COLO668 (cell line): Measurements from ENCODE around the gene SV2C.
"Not testable (repeated sequence)": the region's sequence is repeated elsewhere in the genome, so short reads cannot be mapped to it uniquely, and the experiment has no call there.

Experiments
- DNase-seq: peaks from one replicate; lab custom pipeline; 2025; ENCODE audit not compliant: unreplicated experiment; lab: John Stamatoyannopoulos, UW

The SV2C gene

DNA sequence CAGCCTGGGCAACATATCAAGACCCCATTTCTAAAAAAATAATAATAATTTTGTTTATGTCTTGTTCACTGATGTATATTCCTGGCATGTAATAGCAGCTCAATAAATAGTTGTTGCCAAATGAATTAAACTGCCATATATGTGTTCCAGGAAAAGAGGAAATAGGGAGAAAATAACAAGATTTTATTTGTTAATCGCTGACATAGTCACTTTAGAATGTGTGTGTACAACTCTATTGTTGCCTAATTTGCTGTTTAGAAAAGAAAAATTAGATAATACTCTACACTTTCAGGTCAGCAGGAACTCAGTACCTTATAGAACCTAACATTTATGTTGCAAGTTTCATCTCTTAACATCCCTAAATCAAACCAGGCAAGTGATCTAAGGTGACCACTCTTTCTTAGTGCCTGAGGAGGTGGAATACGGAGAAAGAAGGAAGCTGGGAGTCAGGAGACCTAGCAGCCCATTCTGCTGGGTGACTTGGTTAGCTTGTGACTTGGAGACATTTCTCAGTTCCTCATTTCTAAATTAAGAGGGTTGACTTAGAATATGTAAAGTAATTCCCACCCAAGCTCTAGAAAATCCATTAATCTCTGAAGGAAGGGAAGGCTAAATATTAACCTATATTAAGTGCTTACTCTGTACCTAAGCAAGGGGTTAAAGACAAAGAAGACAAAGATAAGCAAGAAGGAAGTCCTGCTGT, 209.6 kb downstream of the SV2C start:
- no peak for DNase-seq

DNA sequence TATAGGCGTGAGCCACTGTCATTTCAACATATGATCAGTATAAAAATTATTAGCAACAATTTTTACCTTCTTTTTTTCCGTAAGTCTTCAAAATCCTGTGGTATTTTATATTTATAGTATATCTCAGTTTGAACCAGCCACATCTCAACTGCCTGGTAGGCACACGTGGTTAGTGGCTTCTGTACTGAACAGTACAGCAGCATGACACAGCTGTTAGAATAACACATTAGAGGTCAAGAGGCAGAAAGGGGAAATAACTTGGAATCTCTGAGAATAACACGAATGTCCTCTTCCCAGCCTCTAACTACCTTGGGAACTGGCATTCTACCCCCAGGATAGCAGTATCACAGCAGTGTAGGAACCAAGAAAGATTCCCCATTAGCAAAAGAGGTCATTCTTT, 211.4 kb downstream of the SV2C start:
- no peak for DNase-seq

- DNase-seq, result no peak
These were observed 215.7 kb downstream of the SV2C start for GRCh38 chr5:76298852-76299251.

- DNase-seq, result no peak
These were observed 216.4 kb downstream of the SV2C start for GRCh38 chr5:76299592-76299991.

- not testable (repeated sequence) for DNase-seq
These were observed 218.7 kb downstream of the SV2C start for GRCh38 chr5:76301932-76302331.

DNA sequence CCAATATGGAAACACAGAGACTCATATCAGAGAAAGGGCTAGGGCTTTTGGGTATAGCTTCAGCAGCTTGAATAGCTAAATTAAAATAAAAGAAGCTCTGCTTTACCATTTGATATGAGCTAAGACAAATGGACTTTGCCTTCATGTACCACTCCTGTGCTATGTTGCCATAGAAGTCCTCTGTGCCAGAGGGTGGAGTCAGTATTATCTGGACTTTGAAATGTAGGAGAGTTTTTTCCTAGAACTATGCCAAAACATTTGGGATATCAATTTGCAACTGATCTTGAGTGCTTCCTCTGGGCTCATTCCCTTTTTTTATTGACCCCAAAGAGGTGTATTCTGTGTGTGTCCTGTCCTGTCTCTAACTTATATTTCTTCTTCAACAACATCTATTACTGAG, 219.5 kb downstream of the SV2C start:
- DNase-seq, result not testable (repeated sequence)

DNA sequence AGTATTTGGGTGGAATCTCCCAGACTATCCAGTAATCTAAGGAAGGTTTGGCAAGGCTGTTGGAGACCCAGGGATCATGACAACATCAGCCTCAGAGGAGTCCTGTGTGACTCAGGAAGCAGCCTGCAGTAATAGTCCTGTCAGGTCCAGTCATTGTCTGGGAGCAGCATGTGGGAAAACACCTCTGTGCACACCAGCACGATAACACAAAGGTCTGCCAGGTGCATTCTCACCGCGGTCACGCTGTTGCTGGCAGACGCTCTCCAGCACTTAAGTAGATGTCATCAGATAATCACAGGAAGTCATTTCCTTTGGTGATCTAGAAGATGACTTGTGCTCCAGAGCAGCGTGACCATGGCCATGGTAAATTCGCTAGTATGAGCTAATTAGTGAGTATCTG, 220.7 kb downstream of the SV2C start:
- DNase-seq, result peak; percentile 5

DNA sequence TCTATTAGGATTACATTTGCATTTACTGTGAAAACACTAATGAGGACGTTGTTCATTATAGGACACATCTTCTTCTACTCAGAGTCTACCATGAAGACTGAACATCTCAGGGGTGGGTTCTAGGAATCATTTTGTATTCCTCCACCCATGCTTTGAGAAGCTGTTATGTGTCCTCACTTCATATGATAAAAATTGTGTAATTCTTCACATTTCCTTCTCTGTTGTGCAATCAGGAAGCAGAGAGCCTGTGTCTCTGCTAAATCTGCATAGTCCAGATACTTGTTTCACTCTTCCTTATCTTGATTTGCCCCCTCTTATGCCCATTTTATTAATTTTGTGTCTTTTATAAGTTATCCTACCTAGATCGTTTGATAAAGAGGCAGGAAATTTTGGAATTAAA, 222.1 kb downstream of the SV2C start:
- no peak for DNase-seq

- DNase-seq, result no peak
These were observed 222.6 kb downstream of the SV2C start for GRCh38 chr5:76305775-76306174.

- no peak for DNase-seq
These were observed 227.0 kb downstream of the SV2C start for GRCh38 chr5:76310208-76310607.

GRCh38 chr5:76312783-76313182, 229.6 kb downstream of the SV2C start:
- no peak for DNase-seq

DNA sequence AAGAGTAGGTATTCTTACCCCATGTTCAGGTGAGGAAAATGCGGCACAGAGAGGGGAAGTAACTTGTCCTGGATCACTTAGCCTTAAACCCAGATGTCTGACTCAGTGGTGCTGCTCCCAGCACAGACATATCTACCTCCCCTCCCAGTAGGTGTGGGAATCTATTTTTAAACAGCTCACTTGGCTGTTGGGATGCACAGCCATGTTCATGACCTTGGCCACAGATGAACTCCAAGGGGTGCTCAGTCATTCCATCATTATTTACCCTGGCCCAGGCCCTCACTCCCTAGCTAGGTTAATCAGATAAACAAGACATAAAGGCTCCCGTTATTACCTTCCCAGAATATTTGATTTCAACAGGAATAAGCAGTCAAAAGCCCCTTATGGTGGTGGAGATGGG, 231.5 kb downstream of the SV2C start:
- DNase-seq, result no peak

DNA sequence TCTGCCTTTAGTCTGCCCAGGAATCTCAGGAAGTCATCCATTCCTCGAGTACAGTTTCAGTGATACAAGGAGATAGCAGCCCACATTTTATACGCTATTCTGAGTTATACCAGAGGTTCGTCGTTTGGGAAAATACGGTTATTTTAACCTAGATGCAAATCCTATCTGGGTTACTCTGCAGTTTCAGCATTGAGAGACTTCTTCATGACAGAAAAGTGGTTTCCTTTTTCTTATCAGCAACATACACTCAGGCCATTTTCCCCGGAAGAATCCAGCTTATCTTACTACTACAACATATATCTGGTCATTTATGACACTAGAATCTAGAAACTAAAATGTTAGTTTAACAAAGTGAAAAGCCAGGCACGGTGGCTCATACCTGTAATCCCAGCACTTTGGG, 236.5 kb downstream of the SV2C start:
- DNase-seq, result no peak

GRCh38 chr5:76323494-76323893, 240.3 kb downstream of the SV2C start:
- not testable (repeated sequence) for DNase-seq

- DNase-seq, result no peak
These were observed 242.1 kb downstream of the SV2C start for GRCh38 chr5:76325326-76325725.

- no peak for DNase-seq
These were observed 242.8 kb downstream of the SV2C start for GRCh38 chr5:76325876-76326491.

DNA sequence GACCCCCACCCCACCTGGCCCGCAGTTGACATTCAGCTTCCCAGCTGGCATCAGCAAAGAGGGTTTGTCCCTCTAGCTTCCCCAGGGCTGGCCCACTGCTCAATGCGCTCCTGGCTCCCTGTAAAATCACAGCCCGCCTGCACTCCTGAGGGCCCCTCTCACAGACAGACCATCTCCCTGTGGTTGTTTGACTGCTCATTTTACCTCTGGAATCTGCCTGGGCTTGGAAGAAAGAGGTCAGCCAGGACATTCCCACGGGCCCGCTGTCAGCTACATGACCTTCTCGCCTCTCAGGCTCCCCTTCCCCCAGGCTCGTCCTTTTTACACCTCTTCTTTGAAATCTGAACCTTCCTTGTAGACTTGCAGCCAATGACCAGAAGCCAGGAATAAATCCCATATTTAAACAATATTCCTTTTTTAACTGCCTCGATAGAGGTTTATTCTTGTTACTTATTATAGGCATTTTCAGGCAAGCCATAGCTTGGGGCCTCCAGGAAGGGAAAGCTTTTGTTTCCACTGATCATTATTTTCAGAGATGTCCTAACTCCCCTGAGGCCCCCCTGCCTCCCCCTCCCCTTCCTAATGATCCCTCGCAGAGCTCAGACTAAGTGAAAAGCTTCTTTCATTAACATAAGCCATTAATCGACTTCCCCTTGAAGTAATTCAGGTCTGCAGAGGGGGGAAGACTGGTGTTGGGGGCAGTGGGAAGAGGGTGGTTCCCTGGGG, 243.6 kb downstream of the SV2C start:
- DNase-seq, result no peak

DNA sequence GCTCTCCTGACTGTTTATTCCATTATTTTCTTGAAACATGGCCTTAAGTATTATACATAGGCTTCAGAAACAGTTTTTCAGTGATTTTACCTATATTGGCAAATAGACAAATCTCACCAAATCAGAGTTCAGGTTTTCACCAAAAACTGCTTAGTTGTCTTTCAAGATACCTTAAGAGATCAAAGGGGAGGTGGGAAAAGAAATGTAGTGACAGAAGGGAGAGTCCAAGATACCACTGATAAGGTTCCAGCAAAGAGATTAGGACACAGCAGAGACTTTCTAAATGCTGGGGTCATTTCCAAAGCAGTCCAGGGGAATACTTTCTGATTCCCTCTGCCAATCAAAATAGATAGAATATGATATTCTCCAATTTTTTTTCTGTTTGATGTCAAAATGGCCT, 246.2 kb downstream of the SV2C start:
- DNase-seq, result no peak

DNA sequence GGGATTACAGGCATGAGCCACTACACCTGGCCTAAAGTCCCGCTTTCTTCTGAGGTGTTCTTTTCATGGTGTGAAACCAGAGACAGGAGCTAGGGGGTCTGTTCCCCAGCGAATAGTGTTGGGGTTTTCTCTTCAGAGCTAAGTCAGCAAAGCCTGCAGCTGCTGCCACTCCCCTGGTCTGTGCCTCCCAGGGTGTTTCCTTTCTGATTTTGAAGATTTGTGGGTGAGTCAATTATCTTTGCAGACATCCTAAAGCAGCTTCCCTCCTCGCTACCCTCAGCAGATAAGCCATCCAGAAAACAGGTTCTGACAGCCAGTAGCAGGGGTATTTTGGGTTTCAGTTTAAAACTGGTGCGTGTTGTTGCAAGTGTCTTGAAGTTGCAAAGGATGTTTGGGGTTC, 247.9 kb downstream of the SV2C start:
- no peak for DNase-seq

DNA sequence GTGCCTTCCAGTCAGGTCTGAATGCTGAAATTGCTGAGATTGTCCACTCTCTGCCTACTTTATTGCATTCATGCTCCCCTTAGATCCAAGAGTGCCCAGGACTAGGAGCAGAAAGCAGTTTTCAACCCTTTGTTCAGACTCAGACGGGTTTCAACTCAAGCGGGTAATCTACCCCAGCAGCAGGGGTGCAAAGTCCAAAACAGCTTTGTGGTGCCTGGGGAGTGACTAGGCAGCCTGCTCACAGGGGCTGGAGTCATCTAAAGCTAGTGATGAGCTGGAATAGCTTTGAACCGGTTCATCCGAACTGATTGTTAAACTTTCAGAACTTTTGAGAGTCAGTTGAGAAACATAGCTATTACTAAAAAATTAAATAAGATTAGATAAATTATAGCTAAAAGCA, 248.9 kb downstream of the SV2C start:
- DNase-seq, result no peak

GRCh38 chr5:76332611-76333205, 249.5 kb downstream of the SV2C start:
- no peak for DNase-seq

- DNase-seq, result no peak
These were observed 250.4 kb downstream of the SV2C start for GRCh38 chr5:76333571-76333970.
